Type B pancreatic cell (in vitro differentiated cells): ENCODE measurements around the gene REEP3. TPM values are rescaled to one million over a fixed set of nuclear protein-coding genes. Genes with fewer than 3 reads are reported as not detected.

ENCODE experiments used
- DNase-seq: peaks from one replicate; pipeline ENCODE4 v3.0.0; 2021; ENCODE audit warnings: mixed read lengths; ENCODE audit not compliant: unreplicated experiment; ENCODE audit errors: extremely low spot score
- H3K27ac Mint-ChIP-seq: 2 replicates; pipeline ENCODE4 v1.8.0; 2021; ENCODE audit warnings: mild to moderate bottlenecking, mixed read lengths
- H3K27me3 Mint-ChIP-seq: 2 replicates; pipeline ENCODE4 v1.8.0; 2021; ENCODE audit warnings: mixed read lengths
- H3K36me3 Mint-ChIP-seq: 2 replicates; pipeline ENCODE4 v1.8.0; 2021; ENCODE audit warnings: mixed read lengths
- H3K4me1 Mint-ChIP-seq: one replicate; pipeline ENCODE4 v1.8.0; 2021; ENCODE audit warnings: mixed read lengths; ENCODE audit not compliant: unreplicated experiment
- H3K4me3 Mint-ChIP-seq: 2 replicates; pipeline ENCODE4 v1.8.0; 2021; ENCODE audit warnings: mild to moderate bottlenecking, mixed read lengths
- H3K9me3 Mint-ChIP-seq: 2 replicates; pipeline ENCODE4 v1.8.0; 2021; ENCODE audit warnings: mixed read lengths
- CTCF ChIP-seq: fragments of 200-600 bp; sonication (generic); conservative IDR thresholded peaks from 2 replicates; pipeline ENCODE4 v1.5.0; 2021; ENCODE audit warnings: antibody characterized with exemption, mild to moderate bottlenecking
- total RNA-seq: library from RNA; stranded (reverse); gene quantifications from 2 replicates; pipeline ENCODE4 v1.2.1, GENCODE V29; 2021; ENCODE audit warnings: low replicate concordance

REEP3 gene
- total RNA-seq, 1 donor from 2014 or later: 38.1 TPM

GRCh38 chr10:63667596-63668480 is 146.6 kb downstream of the REEP3 start:
- no peak for TF ChIP-seq CTCF
- Mint-ChIP-seq H3K27ac (no peak overlapping the region), H3K4me3 (no peak overlapping the region), H3K27me3 (peaks cover 3% of the 10 kb centered on the region), H3K36me3 (no peaks in the 10 kb centered on the region), H3K4me1 (peaks cover 30% of the 10 kb centered on the region), H3K9me3 (no peaks in the 10 kb centered on the region)
- no peak for DNase-seq

- Mint-ChIP-seq H3K36me3 (no peaks in the 10 kb centered on the region), H3K9me3 (no peaks in the 10 kb centered on the region), H3K4me1 (peaks cover 30% of the 10 kb centered on the region), H3K4me3 (no peak overlapping the region), H3K27ac (no peak overlapping the region), H3K27me3 (peaks cover 3% of the 10 kb centered on the region)
- TF ChIP-seq CTCF: no peak
- no peak for DNase-seq
Observed at GRCh38 chr10:63670291-63670898, 149.2 kb downstream of the REEP3 start.

- Mint-ChIP-seq H3K4me3 (peak overlapping the region; percentile 8), H3K4me1 (peaks cover 25% of the 10 kb centered on the region), H3K27ac (peak overlapping the region; percentile 46), H3K36me3 (no peaks in the 10 kb centered on the region), H3K27me3 (peaks cover 3% of the 10 kb centered on the region), H3K9me3 (no peaks in the 10 kb centered on the region)
- DNase-seq: no peak
- no peak for TF ChIP-seq CTCF
Observed at GRCh38 chr10:63671317-63671937, 150.2 kb downstream of the REEP3 start.

- peaks cover 3% of the 10 kb centered on the region for H3K27me3 Mint-ChIP-seq
- no peak for DNase-seq
- H3K27ac Mint-ChIP-seq: no peak overlapping the region
- no peaks in the 10 kb centered on the region for H3K36me3 Mint-ChIP-seq
- TF ChIP-seq CTCF: no peak
- peaks cover 25% of the 10 kb centered on the region for H3K4me1 Mint-ChIP-seq
- H3K4me3 Mint-ChIP-seq: no peak overlapping the region
- H3K9me3 Mint-ChIP-seq: no peaks in the 10 kb centered on the region
Observed at GRCh38 chr10:63672491-63672890, 151.3 kb downstream of the REEP3 start.

- no peaks in the 10 kb centered on the region for H3K36me3 Mint-ChIP-seq
- no peak for DNase-seq
- TF ChIP-seq CTCF: no peak
- H3K27ac Mint-ChIP-seq: no peak overlapping the region
- no peak overlapping the region for H3K4me3 Mint-ChIP-seq
- H3K9me3 Mint-ChIP-seq: no peaks in the 10 kb centered on the region
- H3K27me3 Mint-ChIP-seq: peaks cover 3% of the 10 kb centered on the region
- H3K4me1 Mint-ChIP-seq: peaks cover 19% of the 10 kb centered on the region
Observed at GRCh38 chr10:63673246-63673645, 152.0 kb downstream of the REEP3 start.
